ENCODE results near the gene NR2F1. TPM values are rescaled to one million over a fixed set of nuclear protein-coding genes. Genes with fewer than 3 reads are reported as not detected.
"Not testable (repeated sequence)": the region's sequence is repeated elsewhere in the genome, so short reads cannot be mapped to it uniquely, and the experiment has no call there.

NR2F1 gene
- total RNA-seq: not detected

DNA sequence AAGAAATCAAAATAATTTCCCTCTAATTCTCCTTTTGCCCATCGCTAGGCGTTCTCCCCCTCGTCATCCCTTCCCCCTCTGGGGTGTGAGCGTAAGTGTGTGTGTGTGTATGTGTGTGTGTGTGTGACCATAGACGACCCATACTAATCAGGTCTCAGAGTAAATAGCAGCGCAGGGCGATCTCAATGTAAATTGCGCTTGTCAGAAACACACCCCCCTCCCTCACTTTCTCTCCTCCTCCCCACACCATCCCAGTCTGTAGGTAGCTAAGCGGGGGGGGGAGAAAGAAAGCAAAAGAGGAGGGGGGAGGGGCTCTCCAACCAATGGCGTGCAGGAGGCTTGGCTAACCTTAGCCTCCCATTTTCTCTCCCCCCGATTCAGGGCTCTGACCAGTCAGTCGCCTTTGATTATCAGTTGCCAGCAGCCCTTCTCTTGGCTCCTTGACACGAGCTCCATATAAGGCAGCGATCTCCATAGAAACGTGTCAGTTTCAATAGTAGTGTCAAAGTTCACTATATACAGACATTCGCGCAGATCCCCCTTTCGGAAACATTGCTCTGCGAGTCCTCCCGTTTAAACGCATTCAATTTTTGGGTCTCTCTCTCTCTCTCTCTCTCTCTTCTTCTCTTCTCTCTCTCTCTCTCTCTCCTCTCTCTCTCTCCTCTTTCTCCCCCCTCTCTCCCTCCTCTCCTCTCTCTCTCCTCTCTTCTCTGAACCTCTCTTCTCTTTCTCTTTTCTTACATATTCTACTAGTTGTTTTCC lies at the start of gene NR2F1:
NR2F1 (plus strand) TSS at position 546 of the 762 bp plus-strand sequence. CDS start 1,802 bp downstream, outside the sequence.
- Mint-ChIP-seq H3K27me3 (peaks cover 50% of the 10 kb centered on the region), H3K4me3 (peak within 1 kb of the TSS; percentile 59), H3K9me3 (no peaks in the 10 kb centered on the region), H3K36me3 (ENCODE audit: low read depth) (peaks cover 6% of the 10 kb centered on the region), H3K27ac (no peak within 1 kb of the TSS), H3K4me1 (peaks cover 31% of the 10 kb centered on the region)
- DNase-seq: no peak
- POLR2A ChIA-PET: no interaction called here
- CTCF ChIA-PET: interaction anchor here (0.7 to 1.6 kb wide), 4 partner anchors 26 to 333 kb away, joined by 3 to 9 read pairs (median 3); no protein-coding TSS in a partner anchor

DNA sequence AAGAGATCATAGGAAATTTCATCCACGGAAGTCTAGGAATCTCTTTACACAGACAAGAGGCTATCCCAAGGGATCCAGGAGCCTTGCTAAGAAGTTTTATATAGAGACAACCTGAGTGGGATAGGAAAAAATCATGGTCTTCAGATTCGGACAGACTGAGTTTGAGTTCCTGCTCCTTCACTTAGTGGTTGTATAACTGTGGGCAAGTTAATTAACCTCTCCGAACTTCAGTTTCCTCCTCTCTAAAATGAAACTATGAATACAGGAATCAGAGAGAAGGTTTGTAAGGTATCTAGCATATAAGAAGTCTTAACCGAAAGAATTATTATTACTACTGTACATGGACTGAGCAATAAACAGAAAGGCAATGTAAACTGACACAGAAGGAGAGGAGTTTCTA lies 37.1 kb upstream of the NR2F1 start:
- no peak overlapping the region for H3K27ac Mint-ChIP-seq
- POLR2A ChIA-PET: no interaction called here
- peaks cover 10% of the 10 kb centered on the region for H3K27me3 Mint-ChIP-seq
- H3K4me3 Mint-ChIP-seq: no peak overlapping the region
- no peaks in the 10 kb centered on the region for H3K4me1 Mint-ChIP-seq
- H3K36me3 Mint-ChIP-seq (ENCODE audit: low read depth): no peaks in the 10 kb centered on the region
- CTCF ChIA-PET: no interaction called here
- no peaks in the 10 kb centered on the region for H3K9me3 Mint-ChIP-seq
- no peak for DNase-seq

- CTCF ChIA-PET; DNase-seq; POLR2A ChIA-PET; H3K9me3 Mint-ChIP-seq; H3K27ac Mint-ChIP-seq; H3K27me3 Mint-ChIP-seq; H3K4me3 Mint-ChIP-seq; H3K4me1 Mint-ChIP-seq; H3K36me3 Mint-ChIP-seq (ENCODE audit: low read depth): not testable (repeated sequence)
Measured at GRCh38 chr5:93549594-93549993, 33.4 kb upstream of the NR2F1 start.

- Mint-ChIP-seq H3K27me3 (peaks cover 8% of the 10 kb centered on the region), H3K4me3 (no peak overlapping the region), H3K4me1 (no peaks in the 10 kb centered on the region), H3K9me3 (no peaks in the 10 kb centered on the region), H3K36me3 (ENCODE audit: low read depth) (no peaks in the 10 kb centered on the region), H3K27ac (no peak overlapping the region)
- ChIA-PET CTCF (no interaction called here), POLR2A (no interaction called here)
- DNase-seq: no peak
Measured at GRCh38 chr5:93557021-93557604, 25.9 kb upstream of the NR2F1 start.

GRCh38 chr5:93566091-93566490 lies 16.9 kb upstream of the NR2F1 start:
- DNase-seq: no peak
- CTCF ChIA-PET: no interaction called here
- H3K4me3 Mint-ChIP-seq: no peak overlapping the region
- H3K27ac Mint-ChIP-seq: no peak overlapping the region
- H3K27me3 Mint-ChIP-seq: peaks cover 36% of the 10 kb centered on the region
- no peaks in the 10 kb centered on the region for H3K9me3 Mint-ChIP-seq
- H3K4me1 Mint-ChIP-seq: no peaks in the 10 kb centered on the region
- H3K36me3 Mint-ChIP-seq (ENCODE audit: low read depth): no peaks in the 10 kb centered on the region
- POLR2A ChIA-PET: no interaction called here

DNA sequence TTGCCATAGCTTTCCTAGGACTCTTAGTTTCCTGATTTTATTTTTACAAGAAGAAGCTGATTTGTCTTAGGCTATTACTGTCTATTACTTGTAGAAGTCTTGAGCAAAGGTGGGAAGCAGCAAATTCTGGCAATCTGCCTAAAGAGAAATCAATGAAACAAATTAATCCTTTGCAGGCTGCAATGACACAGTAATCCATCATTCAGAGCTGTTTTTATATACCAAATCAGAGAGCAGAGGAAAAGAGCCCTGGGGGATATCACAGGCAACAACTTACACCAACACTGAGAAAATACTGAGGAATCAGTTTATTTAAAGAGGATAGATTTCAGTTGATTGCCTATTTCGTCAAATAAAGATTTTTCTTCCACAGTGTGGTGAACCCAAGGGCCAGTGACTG lies 15.6 kb upstream of the NR2F1 start:
- Mint-ChIP-seq H3K9me3 (no peaks in the 10 kb centered on the region), H3K36me3 (ENCODE audit: low read depth) (no peaks in the 10 kb centered on the region), H3K27me3 (peaks cover 49% of the 10 kb centered on the region), H3K4me3 (no peak overlapping the region), H3K4me1 (peaks cover 3% of the 10 kb centered on the region), H3K27ac (no peak overlapping the region)
- CTCF ChIA-PET: no interaction called here
- POLR2A ChIA-PET: no interaction called here
- DNase-seq: no peak

DNA sequence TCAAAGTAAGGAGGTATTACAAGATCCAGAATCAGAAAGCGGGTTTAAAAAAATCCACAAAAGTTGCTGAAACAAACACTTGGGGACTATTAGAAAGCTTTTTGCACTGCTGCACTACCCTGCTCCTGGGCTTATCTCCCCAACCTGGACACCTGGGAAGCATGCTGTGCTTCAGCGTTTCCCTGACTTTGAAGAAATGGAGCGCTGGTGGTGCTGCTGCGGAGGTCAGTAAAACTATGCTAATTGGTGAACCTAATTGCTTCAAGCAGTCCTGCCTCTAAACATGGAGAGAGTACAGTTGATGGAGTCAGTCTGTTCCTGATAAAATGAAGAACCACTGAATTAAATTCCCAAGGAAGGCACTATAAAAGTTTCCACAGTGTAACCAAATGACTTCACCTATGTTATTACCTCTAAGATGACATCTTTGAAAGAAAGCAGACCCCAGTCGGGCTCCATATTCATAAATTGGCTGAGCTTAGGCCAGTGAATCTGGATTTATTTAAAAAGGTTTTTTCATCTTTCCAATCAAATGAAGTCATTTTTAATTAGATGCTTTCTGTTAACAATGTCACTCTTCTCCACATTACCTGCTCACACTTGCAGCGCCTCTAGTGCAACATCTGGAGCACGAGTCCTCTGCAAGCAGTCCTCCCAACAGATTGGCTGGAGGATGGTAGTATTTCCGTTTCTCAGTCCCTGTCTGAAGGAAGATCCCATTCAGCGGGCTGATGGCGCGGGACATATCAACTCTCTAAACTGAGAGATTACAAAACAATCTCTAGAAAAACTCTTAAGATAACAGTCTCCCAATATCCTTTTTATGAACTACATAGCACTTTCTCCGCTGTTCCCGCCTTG lies 13.5 kb upstream of the NR2F1 start:
- Mint-ChIP-seq H3K27ac (no peak overlapping the region), H3K9me3 (no peaks in the 10 kb centered on the region), H3K27me3 (peaks cover 64% of the 10 kb centered on the region), H3K4me3 (no peak overlapping the region), H3K4me1 (peaks cover 7% of the 10 kb centered on the region), H3K36me3 (ENCODE audit: low read depth) (no peaks in the 10 kb centered on the region)
- ChIA-PET POLR2A (no interaction called here), CTCF (no interaction called here)
- no peak for DNase-seq

- POLR2A ChIA-PET: interaction anchor here (0.6 kb wide), 1 partner anchor 21 kb away, joined by 3 read pairs; no protein-coding TSS in a partner anchor
- no peak for DNase-seq
- CTCF ChIA-PET: interaction anchor here (1.0 kb wide), 1 partner anchor 32 kb away, joined by 4 read pairs; no protein-coding TSS in a partner anchor
- peaks cover 7% of the 10 kb centered on the region for H3K4me1 Mint-ChIP-seq
- H3K27me3 Mint-ChIP-seq: peaks cover 74% of the 10 kb centered on the region
- no peak overlapping the region for H3K27ac Mint-ChIP-seq
- H3K4me3 Mint-ChIP-seq: no peak overlapping the region
- no peaks in the 10 kb centered on the region for H3K36me3 Mint-ChIP-seq (ENCODE audit: low read depth)
- no peaks in the 10 kb centered on the region for H3K9me3 Mint-ChIP-seq
Measured at GRCh38 chr5:93570294-93571113, 12.5 kb upstream of the NR2F1 start.

GRCh38 chr5:93571114-93571949 lies 11.7 kb upstream of the NR2F1 start:
- no peak overlapping the region for H3K27ac Mint-ChIP-seq
- POLR2A ChIA-PET: no interaction called here
- no peak for DNase-seq
- CTCF ChIA-PET: interaction anchor here (1.0 kb wide), 1 partner anchor 31 kb away, joined by 4 read pairs; no protein-coding TSS in a partner anchor
- H3K9me3 Mint-ChIP-seq: no peaks in the 10 kb centered on the region
- peaks cover 7% of the 10 kb centered on the region for H3K4me1 Mint-ChIP-seq
- H3K4me3 Mint-ChIP-seq: peak overlapping the region; percentile 26
- H3K27me3 Mint-ChIP-seq: peaks cover 81% of the 10 kb centered on the region
- H3K36me3 Mint-ChIP-seq (ENCODE audit: low read depth): no peaks in the 10 kb centered on the region

GRCh38 chr5:93572101-93572607 lies 10.9 kb upstream of the NR2F1 start:
- no peak overlapping the region for H3K27ac Mint-ChIP-seq
- CTCF ChIA-PET: interaction anchor here (0.9 kb wide), 1 partner anchor 35 kb away, joined by 3 read pairs; no protein-coding TSS in a partner anchor
- no peaks in the 10 kb centered on the region for H3K36me3 Mint-ChIP-seq (ENCODE audit: low read depth)
- H3K27me3 Mint-ChIP-seq: peaks cover 87% of the 10 kb centered on the region
- POLR2A ChIA-PET: no interaction called here
- peaks cover 7% of the 10 kb centered on the region for H3K4me1 Mint-ChIP-seq
- peak overlapping the region; percentile 26 for H3K4me3 Mint-ChIP-seq
- DNase-seq: no peak
- no peaks in the 10 kb centered on the region for H3K9me3 Mint-ChIP-seq

- peaks cover 7% of the 10 kb centered on the region for H3K4me1 Mint-ChIP-seq
- DNase-seq: no peak
- POLR2A ChIA-PET: no interaction called here
- H3K4me3 Mint-ChIP-seq: no peak overlapping the region
- no peaks in the 10 kb centered on the region for H3K9me3 Mint-ChIP-seq
- CTCF ChIA-PET: interaction anchor here (0.9 kb wide), 1 partner anchor 34 kb away, joined by 3 read pairs; no protein-coding TSS in a partner anchor
- H3K27me3 Mint-ChIP-seq: peaks cover 90% of the 10 kb centered on the region
- no peaks in the 10 kb centered on the region for H3K36me3 Mint-ChIP-seq (ENCODE audit: low read depth)
- H3K27ac Mint-ChIP-seq: no peak overlapping the region
Measured at GRCh38 chr5:93572608-93573353, 10.2 kb upstream of the NR2F1 start.
